SK-N-SH treated with all-trans-retinoic acid at 6 μM for 48 hours (cell line): Measurements from ENCODE around the gene DNAJB4.
A peak's percentile ranks its signal among the peaks of the same experiment; 100 is the strongest.

Experiments used
- ATAC-seq: fragments of 200-7000 bp; cut with Tn5 transposase; 3 replicates; pipeline ENCODE4 v1.9.1; 2020; ENCODE audit warnings: mild to moderate bottlenecking, moderate library complexity
- ARNTL ChIP-seq: fragments of 450-650 bp; formaldehyde crosslinking; IDR thresholded peaks from 2 replicates; pipeline ENCODE4 v1.5.0; 2020; ENCODE audit warnings: low read depth, mild to moderate bottlenecking, moderate library complexity, borderline replicate concordance
- BACH2 ChIP-seq: fragments of 250-450 bp; sonication (Bioruptor Pico); IDR thresholded peaks from 2 replicates; pipeline ENCODE4 v1.9.0; 2021; ENCODE audit warnings: mild to moderate bottlenecking, borderline replicate concordance
- CSRNP3 ChIP-seq: fragments of 250-450 bp; sonication (Bioruptor Pico); IDR thresholded peaks from 2 replicates; pipeline ENCODE4 v1.5.1; 2021; ENCODE audit warnings: mild to moderate bottlenecking, moderate library complexity
- ESRRG ChIP-seq: fragments of 250-450 bp; sonication (Bioruptor Pico); IDR thresholded peaks from 2 replicates; pipeline ENCODE4 v1.6.1; 2021; ENCODE audit warnings: mild to moderate bottlenecking
- GLIS3 ChIP-seq: fragments of 250-450 bp; sonication (Bioruptor Pico); IDR thresholded peaks from 2 replicates; pipeline ENCODE4 v1.5.0; 2020; ENCODE audit warnings: mild to moderate bottlenecking, moderate library complexity
- OSR1 ChIP-seq: fragments of 250-450 bp; sonication (Bioruptor Pico); IDR thresholded peaks from 2 replicates; pipeline ENCODE4 v1.8.0; 2022; ENCODE audit warnings: moderate library complexity, mild to moderate bottlenecking, inconsistent platforms
- PATZ1 ChIP-seq: fragments of 250-450 bp; sonication (Bioruptor Pico); IDR thresholded peaks from 2 replicates; pipeline ENCODE4 v1.8.0; 2020; ENCODE audit warnings: mild to moderate bottlenecking, moderate library complexity, borderline replicate concordance
- POU6F1 ChIP-seq: fragments of 250-450 bp; sonication (Bioruptor Pico); IDR thresholded peaks from 2 replicates; pipeline ENCODE4 v1.8.0; 2021; ENCODE audit warnings: low read depth, mild to moderate bottlenecking, moderate library complexity, borderline replicate concordance
- PPARA ChIP-seq: fragments of 250-450 bp; sonication (Bioruptor Pico); IDR thresholded peaks from 2 replicates; pipeline ENCODE4 v1.5.0; 2020; ENCODE audit warnings: mild to moderate bottlenecking, borderline replicate concordance
- RARB ChIP-seq: fragments of 250-450 bp; sonication (Bioruptor Pico); IDR thresholded peaks from 2 replicates; pipeline ENCODE4 v1.8.0; 2021; ENCODE audit warnings: mild to moderate bottlenecking, moderate library complexity
- SNAI2 ChIP-seq: fragments of 250-450 bp; sonication (Bioruptor Pico); IDR thresholded peaks from 2 replicates; pipeline ENCODE4 v1.5.0; 2020; ENCODE audit warnings: mild to moderate bottlenecking, moderate library complexity
- TSHZ2 ChIP-seq: fragments of 250-450 bp; sonication (Bioruptor Pico); IDR thresholded peaks from 2 replicates; pipeline ENCODE4 v1.5.0; 2020; ENCODE audit warnings: mild to moderate bottlenecking, moderate library complexity
- ZC3H10 ChIP-seq: fragments of 250-450 bp; sonication (Bioruptor Pico); IDR thresholded peaks from 2 replicates; pipeline ENCODE4 v1.5.1; 2021; ENCODE audit warnings: mild to moderate bottlenecking, moderate library complexity
- ZFP3 ChIP-seq: fragments of 250-450 bp; sonication (Bioruptor Pico); IDR thresholded peaks from 2 replicates; pipeline ENCODE4 v1.5.0; 2020; ENCODE audit warnings: mild to moderate bottlenecking, moderate library complexity
- ZFP30 ChIP-seq: fragments of 450-650 bp; formaldehyde crosslinking; IDR thresholded peaks from 2 replicates; pipeline ENCODE4 v1.5.0; 2022; ENCODE audit warnings: mild to moderate bottlenecking, moderate library complexity
- ZNF70 ChIP-seq: fragments of 450-650 bp; formaldehyde crosslinking; IDR thresholded peaks from 2 replicates; pipeline ENCODE4 v1.5.0; 2020; ENCODE audit warnings: mild to moderate bottlenecking, moderate library complexity
- ZNF8 ChIP-seq: fragments of 450-650 bp; formaldehyde crosslinking; IDR thresholded peaks from 2 replicates; pipeline ENCODE4 v1.5.0; 2020; ENCODE audit warnings: mild to moderate bottlenecking, moderate library complexity

Gene DNAJB4

GRCh38 chr1:78004719-78005447, at the start of gene DNAJB4:
Gene DNAJB4, plus strand, starts transcription at chr1:78004939. Its CDS starts 172 bp downstream, at chr1:78005111.
- ATAC-seq: peak; percentile 98
- TF ChIP-seq CSRNP3 (CRISPR knock-in tag) (0 out of 2 replicates have a peak, but pooled peaks have one; percentile 23), SNAI2 (no peak)

- ATAC-seq: no peak
- TF ChIP-seq ESRRG (CRISPR knock-in tag) (no peak), ZNF70 (CRISPR knock-in tag) (no peak), PATZ1 (CRISPR knock-in tag) (no peak), ARNTL (CRISPR knock-in tag) (no peak), PPARA (CRISPR knock-in tag) (no peak), ZC3H10 (CRISPR knock-in tag) (no peak), SNAI2 (no peak)
These were observed 49.0 kb upstream of the DNAJB4 start for GRCh38 chr1:77955709-77956108.

GRCh38 chr1:77956464-77956863, 48.3 kb upstream of the DNAJB4 start:
- TF ChIP-seq ZFP3 (CRISPR knock-in tag) (no peak), SNAI2 (no peak)
- no peak for ATAC-seq

GRCh38 chr1:77958391-77958790, 46.3 kb upstream of the DNAJB4 start:
- TF ChIP-seq TSHZ2 (CRISPR knock-in tag) (no peak), ARNTL (CRISPR knock-in tag) (no peak), BACH2 (CRISPR knock-in tag) (no peak), ZNF8 (CRISPR knock-in tag) (no peak), POU6F1 (no peak), ZFP3 (CRISPR knock-in tag) (no peak), OSR1 (CRISPR knock-in tag) (no peak), RARB (no peak), GLIS3 (CRISPR knock-in tag) (no peak), ZFP30 (CRISPR knock-in tag) (no peak), PPARA (CRISPR knock-in tag) (no peak), PATZ1 (CRISPR knock-in tag) (no peak), ZNF70 (CRISPR knock-in tag) (no peak)
- ATAC-seq: no peak
